BE2C (cell line): ENCODE measurements around the gene TUBA3D.
"Not testable (repeated sequence)": the region's sequence is repeated elsewhere in the genome, so short reads cannot be mapped to it uniquely, and the experiment has no call there.

ENCODE experiments used
- DNase-seq: peaks from one replicate; pipeline ENCODE4 v3.0.0-alpha.2; 2020
- H3K27me3 ChIP-seq: fragments of 250-450 bp; sonication (Bioruptor Pico); 2 replicates; pipeline ENCODE4 v1.5.1; 2020; ENCODE audit warnings: mild to moderate bottlenecking
- H3K36me3 ChIP-seq: fragments of 250-450 bp; sonication (Bioruptor Pico); 2 replicates; pipeline ENCODE4 v1.5.1; 2020; ENCODE audit warnings: mild to moderate bottlenecking
- H3K4me1 ChIP-seq: fragments of 250-450 bp; sonication (Bioruptor Pico); 2 replicates; pipeline ENCODE4 v1.5.1; 2020
- H3K4me3 ChIP-seq: 2 replicates; pipeline ENCODE4 v1.5.1; 2011; ENCODE audit warnings: low read depth, low read length
- H3K9me3 ChIP-seq: fragments of 250-450 bp; sonication (Bioruptor Pico); 2 replicates; pipeline ENCODE4 v1.5.1; 2020
- TF ChIP-seq, protein P1 (sequence below): IDR thresholded peaks from 2 replicates; pipeline ENCODE4 v1.5.1; 2012; ENCODE audit warnings: mild to moderate bottlenecking, low read depth, low read length

TUBA3D gene

DNA sequence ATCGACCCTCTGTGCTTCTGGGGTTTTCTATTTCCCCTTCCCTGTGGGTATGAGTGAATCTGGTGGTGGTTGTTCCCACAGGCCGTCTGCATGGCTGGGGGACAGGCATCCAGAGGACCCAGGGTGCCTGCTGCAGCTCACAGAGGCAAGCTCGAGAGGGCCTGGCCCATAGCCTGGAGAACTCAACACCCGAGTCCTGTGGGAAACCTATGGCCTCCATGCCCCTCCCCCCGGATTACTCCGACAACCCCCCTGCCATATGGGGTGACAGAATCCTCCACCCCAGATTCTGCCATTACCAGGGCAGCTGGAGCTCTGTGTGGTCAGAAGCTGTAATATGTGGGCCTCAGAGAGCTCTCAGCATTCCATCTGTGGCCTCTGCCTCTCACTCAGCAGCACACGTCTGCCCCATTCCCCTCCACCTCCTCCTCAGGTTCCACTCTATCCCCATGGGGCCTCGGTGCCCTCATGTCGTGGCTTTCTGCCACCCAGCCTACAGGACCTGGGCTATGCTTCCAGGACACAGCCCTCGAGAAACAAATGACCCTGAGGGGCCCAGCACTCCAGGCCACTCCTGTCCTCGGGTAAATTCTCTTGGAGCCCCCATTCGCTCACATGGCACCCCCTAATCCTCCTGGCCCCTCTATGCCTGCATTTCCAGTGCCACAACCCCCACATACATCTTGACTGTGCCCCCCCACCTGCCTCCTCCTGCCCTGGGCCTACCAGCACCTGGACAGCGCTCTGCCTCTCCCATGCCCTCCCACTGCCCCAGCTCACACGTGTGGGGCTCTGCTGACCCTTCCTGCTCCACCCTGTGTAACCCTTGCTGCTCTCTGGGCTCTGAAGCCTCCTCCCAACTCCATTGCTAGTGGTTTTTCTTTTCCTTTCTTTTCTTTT is 12.6 kb downstream of the TUBA3D start:
- no peak for DNase-seq
- Histone ChIP-seq H3K4me1 (no peaks in the 10 kb centered on the region), H3K27me3 (no peaks in the 10 kb centered on the region), H3K4me3 (no peak overlapping the region), H3K9me3 (no peaks in the 10 kb centered on the region), H3K36me3 (no peaks in the 10 kb centered on the region)
- TF ChIP-seq, protein P1, sequence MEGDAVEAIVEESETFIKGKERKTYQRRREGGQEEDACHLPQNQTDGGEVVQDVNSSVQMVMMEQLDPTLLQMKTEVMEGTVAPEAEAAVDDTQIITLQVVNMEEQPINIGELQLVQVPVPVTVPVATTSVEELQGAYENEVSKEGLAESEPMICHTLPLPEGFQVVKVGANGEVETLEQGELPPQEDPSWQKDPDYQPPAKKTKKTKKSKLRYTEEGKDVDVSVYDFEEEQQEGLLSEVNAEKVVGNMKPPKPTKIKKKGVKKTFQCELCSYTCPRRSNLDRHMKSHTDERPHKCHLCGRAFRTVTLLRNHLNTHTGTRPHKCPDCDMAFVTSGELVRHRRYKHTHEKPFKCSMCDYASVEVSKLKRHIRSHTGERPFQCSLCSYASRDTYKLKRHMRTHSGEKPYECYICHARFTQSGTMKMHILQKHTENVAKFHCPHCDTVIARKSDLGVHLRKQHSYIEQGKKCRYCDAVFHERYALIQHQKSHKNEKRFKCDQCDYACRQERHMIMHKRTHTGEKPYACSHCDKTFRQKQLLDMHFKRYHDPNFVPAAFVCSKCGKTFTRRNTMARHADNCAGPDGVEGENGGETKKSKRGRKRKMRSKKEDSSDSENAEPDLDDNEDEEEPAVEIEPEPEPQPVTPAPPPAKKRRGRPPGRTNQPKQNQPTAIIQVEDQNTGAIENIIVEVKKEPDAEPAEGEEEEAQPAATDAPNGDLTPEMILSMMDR, result no peak

DNA sequence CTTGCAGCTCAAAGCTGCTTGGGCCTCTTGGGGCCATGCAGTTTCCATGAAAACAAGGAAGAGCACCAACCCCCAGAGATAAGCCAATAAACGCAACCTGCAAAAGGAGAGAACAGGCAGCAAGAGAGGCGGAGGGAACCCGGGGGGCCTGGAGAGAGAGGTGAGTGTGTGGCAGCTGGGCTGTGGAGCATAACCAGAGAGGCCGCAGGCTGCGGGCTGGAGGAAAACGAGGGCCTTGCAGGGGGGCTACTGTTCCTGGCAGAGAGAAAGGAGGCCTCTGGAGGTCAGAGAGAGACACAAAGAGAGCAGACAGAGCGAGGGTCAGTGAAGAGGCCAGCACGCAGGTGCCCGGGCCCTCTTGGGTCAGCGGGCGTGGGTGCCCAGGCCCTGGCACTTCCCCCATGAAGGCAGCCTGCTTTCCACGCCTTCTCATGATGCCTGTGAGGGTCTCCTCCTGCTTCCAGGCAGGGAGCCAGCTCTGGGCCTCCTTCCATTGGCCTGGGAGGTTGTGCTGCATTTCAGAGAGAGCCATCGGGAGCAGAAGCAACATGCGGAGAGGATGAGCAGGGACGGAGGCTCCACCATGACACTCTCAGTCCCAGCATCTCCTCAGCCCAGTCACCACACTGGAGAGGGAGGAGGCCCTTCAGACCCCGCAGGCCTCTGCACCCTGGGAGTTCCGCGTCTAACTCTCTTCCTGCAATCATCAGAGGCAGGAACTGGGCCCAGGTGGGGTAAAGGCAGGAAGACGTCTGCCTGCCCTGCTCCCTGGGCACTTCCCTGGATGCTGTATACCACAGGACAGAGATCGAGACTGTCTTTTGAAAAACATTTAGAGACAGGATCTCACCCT is 14.9 kb downstream of the TUBA3D start:
- not testable (repeated sequence) for H3K4me1 ChIP-seq, H3K36me3 ChIP-seq, H3K27me3 ChIP-seq, H3K9me3 ChIP-seq
- peak overlapping the region; percentile 62 for H3K4me3 ChIP-seq
- peak; percentile 46 for DNase-seq

DNA sequence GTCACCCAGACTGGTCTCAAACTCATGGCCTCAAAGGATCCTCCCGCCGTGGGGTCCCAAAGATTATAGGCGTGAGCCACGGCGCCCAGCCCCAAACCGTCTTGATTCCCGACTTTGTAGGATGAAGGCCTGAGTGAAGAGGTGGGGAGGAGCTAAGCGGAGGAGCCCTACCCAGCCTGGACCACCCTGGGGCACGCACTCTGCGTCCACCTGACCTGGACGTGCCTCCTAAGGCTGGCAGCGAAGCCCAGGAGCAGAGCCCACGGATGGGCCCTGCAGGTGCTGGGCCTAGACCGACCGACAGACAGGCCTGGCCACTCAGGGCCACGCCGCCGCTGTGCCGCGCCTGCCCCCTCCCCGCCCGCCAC is 15.5 kb downstream of the TUBA3D start:
- not testable (repeated sequence) for DNase-seq, H3K27me3 ChIP-seq, H3K9me3 ChIP-seq, H3K36me3 ChIP-seq, H3K4me1 ChIP-seq
- peak overlapping the region; percentile 62 for H3K4me3 ChIP-seq

DNA sequence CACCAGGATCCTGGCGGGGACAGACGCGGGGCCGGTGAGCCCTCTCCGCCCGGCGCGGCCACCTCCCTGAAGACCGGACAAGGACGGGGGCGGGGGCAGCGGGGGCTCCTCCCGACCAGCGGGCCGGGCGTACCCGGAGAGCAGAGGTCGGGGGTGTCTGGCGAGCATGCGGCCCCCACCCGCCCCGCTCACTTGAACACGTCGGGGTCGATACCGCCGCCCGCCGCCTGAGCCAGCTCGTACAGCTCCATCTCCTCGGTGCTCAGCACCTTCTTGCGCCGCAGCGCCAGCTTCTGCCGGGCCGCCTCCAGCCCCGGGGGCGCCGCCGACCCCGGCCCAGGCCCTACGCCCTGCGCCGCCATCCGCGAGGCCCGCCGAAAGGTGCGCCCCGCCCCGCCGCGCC is 16.1 kb downstream of the TUBA3D start, which contains the start of gene MZT2A:
TSS of gene MZT2A (minus strand) at position 383 of the 403 bp plus-strand sequence. CDS start at position 362, 21 bp downstream.
- not testable (repeated sequence) for H3K36me3 ChIP-seq, H3K27me3 ChIP-seq, H3K4me1 ChIP-seq, H3K9me3 ChIP-seq
- H3K4me3 ChIP-seq, result peak within 1 kb of the TSS; percentile 74
- DNase-seq, result peak; percentile 14

DNA sequence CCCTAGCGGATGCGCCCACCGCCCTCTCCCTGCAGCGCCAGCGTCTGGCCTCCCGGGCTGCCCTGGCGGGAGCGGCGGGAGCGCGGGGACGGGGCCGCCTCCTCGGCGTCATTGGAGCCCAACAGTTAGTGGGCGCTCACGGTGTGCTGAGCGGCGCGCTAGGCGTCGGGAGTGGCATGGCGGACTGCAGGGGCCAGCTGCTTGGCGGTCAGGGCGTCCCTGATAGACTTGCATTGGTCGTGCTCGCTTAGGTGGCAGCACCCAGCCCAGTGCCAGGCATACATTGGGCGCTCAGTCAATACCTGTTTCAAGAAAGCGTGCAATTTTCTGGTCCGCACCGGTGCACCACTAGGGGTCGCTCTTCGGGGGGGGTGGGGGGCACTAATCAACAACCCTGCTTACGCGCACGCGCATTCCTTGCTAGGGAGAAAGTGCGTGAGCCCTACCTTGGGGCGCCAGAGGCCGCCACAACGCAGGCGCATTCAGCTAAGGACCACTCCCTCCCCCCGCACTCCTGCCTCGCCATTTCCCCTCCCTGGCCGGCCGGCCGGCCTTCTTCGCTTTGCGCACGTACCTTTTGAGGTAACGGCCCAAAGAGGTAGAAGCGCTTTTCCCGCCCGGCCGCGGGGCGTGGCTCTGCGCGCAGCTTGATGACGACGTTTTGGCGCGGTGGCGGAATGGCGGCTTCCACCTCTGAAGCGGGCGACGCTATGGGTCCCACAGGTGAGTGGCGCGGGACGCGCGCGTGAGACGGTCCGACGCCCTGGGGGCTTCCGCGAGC is 16.7 kb downstream of the TUBA3D start:
- no peaks in the 10 kb centered on the region for H3K4me1 ChIP-seq
- H3K4me3 ChIP-seq, result peak overlapping the region; percentile 74
- no peaks in the 10 kb centered on the region for H3K36me3 ChIP-seq
- no peaks in the 10 kb centered on the region for H3K27me3 ChIP-seq
- TF ChIP-seq, protein P1, result peak; percentile 57
- peak; percentile 87 for DNase-seq
- H3K9me3 ChIP-seq, result no peaks in the 10 kb centered on the region

DNA sequence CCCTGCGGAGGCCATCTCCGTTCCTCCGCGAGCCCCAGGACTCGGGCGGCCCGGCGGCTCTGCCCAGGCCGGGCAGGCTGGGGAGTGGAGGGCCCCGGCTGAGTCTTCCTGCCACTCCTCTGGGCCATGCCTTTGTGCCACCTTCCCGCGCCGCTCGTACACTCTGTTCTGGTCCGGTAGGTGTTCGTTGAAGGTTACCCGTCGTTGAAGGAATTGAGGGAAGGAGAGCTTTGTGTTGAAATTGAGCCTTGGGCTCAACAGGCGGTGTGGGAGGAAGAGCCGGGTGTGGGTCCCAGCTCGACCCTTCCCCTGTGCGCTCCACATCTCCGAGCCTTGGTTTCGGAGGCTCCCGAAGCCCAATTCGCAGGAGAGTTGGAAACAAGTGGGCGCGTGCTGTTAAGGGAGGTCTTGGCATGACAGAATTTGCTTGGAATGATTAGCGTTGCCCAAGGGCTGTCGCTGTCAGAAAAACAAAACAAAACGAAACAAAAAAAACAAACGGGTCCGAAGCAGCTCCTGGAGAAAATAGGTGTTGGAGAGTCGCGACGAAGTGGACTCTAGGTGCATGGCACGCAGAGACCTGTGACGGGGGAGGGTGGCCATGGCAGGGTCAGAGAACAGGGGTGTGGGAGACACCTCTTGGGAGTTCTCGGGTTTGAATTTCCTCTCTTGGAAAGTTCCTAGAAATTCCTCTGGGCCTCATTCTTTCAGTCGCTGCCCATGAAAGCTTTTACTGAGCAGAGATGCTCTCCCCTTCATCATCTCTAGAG is 17.5 kb downstream of the TUBA3D start:
- H3K27me3 ChIP-seq, result no peaks in the 10 kb centered on the region
- H3K36me3 ChIP-seq, result no peaks in the 10 kb centered on the region
- no peaks in the 10 kb centered on the region for H3K4me1 ChIP-seq
- no peak for DNase-seq
- TF ChIP-seq, protein P1, result no peak
- H3K4me3 ChIP-seq, result peak overlapping the region; percentile 74
- no peaks in the 10 kb centered on the region for H3K9me3 ChIP-seq

DNA sequence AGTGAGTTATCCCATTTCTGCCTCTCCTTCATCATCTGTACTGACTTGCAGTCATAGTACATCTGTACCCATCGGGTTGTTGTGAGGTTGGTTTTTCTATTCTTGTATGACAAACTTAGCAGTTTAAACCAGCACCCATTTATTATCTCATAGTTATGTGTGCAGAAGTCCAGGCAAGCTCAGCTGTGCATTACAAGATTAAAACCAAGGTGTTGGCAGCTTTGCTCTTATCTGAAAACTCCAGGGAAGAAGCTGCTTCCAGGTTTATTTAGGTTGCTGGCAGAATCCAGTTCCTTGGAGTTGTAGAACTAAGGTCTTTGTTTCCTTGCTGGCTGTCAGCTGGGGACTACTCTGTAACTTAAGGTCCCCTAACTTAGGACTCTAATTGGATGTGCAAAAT is 19.6 kb downstream of the TUBA3D start:
- not testable (repeated sequence) for H3K27me3 ChIP-seq, H3K36me3 ChIP-seq, H3K4me1 ChIP-seq, H3K4me3 ChIP-seq, H3K9me3 ChIP-seq, DNase-seq

DNA sequence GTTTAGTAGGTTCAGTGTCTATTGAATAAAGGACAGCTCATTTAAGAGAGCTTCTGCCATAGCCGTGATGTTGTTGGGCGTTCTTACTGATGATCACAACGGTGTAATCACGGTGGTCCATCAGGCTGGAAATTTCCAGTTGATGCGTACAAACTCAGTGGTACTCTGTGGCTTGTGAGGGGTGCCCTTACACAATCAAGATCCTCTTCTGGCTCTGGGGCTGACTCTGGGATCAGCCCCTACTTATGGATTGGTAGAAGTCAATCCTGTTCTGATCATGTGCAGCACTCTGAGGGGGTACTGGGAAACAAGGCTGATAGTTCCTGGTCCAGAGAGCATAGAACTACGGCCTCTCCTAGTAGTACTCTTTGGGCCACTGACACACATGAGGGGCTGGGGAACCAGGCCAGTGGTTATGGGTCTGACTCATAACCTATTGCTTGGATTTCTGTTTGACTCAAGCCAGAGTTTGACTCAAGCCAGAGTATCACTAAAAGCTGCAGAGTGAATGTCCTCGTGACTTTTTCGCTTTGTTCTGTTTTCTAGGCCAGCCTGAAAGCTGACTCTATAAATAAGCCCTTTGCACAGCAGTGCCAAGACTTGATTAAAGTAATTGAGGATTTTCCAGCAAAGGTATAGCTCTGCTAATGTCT is 22.5 kb downstream of the TUBA3D start:
- H3K4me3 ChIP-seq, H3K9me3 ChIP-seq, H3K4me1 ChIP-seq, H3K27me3 ChIP-seq, H3K36me3 ChIP-seq, DNase-seq: not testable (repeated sequence)

DNA sequence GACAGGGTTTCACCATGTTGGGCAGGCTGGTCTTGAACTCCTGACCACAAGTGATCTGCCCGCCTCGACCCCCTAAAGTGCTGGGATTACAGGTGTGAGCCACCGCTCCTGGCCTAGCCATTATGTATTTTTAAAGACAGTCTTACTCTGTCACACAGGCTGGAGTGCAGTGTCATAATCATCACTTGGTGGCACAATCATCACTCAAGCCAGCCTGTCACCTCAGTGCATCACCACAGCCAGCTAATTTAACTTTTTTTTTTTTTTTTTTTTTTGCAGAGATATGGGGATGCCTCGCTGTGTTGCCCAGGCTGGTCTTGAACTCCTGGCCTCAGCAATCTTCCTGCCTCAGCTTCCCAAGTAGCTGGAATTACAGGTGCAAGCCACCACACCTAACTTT is 27.7 kb downstream of the TUBA3D start:
- H3K27me3 ChIP-seq, H3K4me1 ChIP-seq, H3K36me3 ChIP-seq, DNase-seq, H3K4me3 ChIP-seq, H3K9me3 ChIP-seq: not testable (repeated sequence)

DNA sequence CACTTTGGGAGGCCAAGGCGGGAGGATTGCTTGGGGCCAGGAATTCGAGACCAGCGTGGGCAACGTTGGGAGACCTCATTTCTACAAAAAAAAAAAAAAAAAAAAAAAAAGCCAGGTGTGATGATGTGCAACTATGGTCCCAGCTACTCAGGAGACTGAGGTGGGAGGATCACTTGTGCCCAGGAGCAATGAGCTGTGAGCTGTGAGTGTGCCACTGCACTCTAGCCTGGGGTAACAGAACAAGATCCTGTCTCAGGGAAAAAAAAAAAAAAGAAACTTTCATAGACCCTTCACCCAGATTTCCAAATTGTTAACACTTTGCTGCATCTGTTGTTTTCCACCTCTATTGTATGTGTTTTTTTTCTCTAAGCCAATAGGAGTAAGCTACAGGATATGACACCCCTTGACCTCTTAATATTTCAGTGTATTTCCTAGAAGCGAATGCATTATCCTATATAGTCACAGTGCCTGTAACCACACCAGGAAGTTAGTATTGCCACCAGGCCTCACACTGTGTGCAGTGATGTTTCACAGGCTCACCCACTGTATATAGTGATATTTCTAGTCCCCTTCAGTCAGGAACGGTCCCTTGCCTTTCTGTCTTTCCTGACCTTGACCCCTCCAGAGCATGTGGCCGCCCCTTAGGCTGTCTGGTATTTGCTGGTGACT is 28.3 kb downstream of the TUBA3D start:
- not testable (repeated sequence) for H3K36me3 ChIP-seq, H3K27me3 ChIP-seq, H3K9me3 ChIP-seq, H3K4me1 ChIP-seq, DNase-seq, H3K4me3 ChIP-seq
